ENCODE results near the gene DOCK2.

Gene DOCK2

DNA sequence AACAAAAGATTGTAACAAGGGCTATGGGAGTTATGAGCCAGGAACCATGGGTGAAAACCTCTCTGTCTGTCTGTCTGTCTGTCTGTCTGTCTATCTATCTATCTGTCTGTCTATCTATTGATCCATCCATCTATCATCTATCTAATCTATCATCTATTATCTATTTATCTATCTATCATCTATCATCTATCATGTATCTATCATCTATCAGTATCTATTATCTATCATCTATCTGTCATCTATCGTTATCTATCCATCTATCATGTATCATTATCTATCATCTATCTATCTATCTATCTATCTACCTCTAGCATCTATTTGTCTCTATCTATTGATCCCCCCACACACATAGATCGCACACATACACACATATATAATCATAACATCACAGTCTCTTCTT lies 230.3 kb downstream of the DOCK2 start:
- TF ChIP-seq, protein P1, sequence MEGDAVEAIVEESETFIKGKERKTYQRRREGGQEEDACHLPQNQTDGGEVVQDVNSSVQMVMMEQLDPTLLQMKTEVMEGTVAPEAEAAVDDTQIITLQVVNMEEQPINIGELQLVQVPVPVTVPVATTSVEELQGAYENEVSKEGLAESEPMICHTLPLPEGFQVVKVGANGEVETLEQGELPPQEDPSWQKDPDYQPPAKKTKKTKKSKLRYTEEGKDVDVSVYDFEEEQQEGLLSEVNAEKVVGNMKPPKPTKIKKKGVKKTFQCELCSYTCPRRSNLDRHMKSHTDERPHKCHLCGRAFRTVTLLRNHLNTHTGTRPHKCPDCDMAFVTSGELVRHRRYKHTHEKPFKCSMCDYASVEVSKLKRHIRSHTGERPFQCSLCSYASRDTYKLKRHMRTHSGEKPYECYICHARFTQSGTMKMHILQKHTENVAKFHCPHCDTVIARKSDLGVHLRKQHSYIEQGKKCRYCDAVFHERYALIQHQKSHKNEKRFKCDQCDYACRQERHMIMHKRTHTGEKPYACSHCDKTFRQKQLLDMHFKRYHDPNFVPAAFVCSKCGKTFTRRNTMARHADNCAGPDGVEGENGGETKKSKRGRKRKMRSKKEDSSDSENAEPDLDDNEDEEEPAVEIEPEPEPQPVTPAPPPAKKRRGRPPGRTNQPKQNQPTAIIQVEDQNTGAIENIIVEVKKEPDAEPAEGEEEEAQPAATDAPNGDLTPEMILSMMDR (IDR thresholded peaks at IDR 0.05; ENCODE audit: extremely low read depth, missing control alignments) = no peak
- no peak for DNase-seq (ENCODE audit: low spot score)

DNA sequence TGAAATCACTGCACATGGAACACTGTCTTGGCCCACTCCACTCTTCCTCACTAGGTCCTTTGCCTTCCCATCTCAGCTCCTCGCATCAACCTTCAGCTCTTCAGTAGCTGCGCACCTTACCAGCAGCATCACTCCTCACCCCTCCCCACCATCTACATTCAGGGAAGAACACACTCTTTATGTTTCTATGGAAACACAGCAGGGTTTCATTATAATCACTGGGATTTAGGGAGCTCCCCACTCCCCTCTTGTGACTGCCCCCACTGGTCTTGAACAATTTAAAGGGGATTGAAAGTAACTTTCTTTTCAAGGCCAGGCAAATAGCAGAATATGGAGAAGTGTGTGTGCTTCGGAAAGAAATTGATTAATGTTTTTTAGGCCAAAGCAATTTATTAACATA lies 232.0 kb downstream of the DOCK2 start:
- TF ChIP-seq, protein P1 (IDR thresholded peaks at IDR 0.05; ENCODE audit: extremely low read depth, missing control alignments) = no peak
- DNase-seq (ENCODE audit: low spot score) = no peak

DNA sequence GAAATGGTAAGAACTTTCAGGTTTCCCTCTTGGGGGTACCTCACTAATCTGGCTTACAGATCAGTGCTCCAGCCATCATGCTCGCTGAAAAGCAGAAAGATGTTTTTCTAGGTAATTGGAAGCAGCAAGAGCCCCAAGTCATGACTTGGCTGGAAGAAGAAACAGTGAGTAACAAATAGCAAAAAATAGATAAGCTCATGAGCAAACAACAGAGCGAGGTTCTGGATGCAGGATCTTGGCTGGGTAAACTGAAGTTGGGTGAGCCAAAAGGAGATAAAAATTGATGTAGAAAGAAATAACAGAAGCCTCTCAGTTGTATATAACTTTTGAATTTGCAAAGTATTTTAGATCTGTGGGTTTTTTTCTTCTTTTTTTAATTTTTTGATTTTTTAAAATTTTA lies 233.1 kb downstream of the DOCK2 start:
- TF ChIP-seq, protein P1 (IDR thresholded peaks at IDR 0.05; ENCODE audit: extremely low read depth, missing control alignments) = no peak
- DNase-seq (ENCODE audit: low spot score) = no peak

DNA sequence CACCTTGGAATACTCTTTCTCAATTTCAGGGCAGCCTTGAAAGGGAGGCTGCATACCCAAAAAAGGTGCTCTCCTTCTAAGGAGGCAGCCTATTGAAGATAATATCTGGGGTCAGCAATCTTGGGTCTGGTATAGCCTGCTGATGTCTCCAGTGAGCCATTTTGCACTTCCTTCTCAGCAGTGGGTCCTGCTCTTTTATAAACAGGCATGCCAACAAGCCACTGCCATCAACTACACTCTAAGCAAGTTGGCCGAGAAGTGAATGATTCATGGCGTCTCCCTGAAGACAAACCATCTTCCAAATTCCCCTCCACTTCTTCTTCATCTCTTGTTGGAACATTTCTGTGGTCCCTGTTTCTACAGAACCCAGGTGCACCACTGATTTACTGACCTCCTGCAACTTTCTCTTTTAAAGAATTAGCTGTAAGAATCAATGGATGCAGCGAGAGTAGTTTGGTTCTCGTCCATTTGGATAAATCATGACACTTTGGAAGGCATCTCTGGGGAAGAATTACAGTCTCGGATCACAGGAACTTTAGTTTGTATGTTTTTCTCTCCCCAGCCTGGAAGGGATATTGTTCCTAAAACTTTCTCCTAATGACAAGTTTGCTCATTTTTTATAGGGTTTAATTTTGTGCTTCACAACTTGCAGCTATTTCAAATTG lies 234.9 kb downstream of the DOCK2 start:
- TF ChIP-seq, protein P1 (IDR thresholded peaks at IDR 0.05; ENCODE audit: extremely low read depth, missing control alignments) = no peak

DNA sequence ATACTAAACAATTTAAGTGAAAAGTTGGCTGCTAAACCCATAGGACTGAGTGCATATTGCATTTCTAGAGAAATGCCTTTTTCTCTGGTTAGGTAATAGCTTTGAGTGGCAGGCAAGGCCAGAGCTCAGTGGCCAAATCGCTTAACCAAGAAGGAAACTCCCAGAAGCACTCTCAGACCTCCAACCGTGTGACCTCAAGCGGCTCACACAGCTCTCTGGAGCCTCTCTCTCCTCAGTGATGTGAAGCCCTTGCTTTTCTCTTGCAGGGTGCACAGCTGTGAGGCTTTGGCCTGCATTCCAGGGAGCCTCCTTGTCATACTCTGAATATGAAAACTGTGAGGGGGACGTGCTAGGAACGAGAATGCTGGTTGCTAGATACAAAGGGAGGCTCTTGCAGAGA lies 236.6 kb downstream of the DOCK2 start:
- TF ChIP-seq, protein P1 (IDR thresholded peaks at IDR 0.05; ENCODE audit: extremely low read depth, missing control alignments) = no peak
- no peak for DNase-seq (ENCODE audit: low spot score)

More for the DNA sequence above, 234.9 kb downstream of the DOCK2 start:
- no peak for DNase-seq (ENCODE audit: low spot score)

DNA sequence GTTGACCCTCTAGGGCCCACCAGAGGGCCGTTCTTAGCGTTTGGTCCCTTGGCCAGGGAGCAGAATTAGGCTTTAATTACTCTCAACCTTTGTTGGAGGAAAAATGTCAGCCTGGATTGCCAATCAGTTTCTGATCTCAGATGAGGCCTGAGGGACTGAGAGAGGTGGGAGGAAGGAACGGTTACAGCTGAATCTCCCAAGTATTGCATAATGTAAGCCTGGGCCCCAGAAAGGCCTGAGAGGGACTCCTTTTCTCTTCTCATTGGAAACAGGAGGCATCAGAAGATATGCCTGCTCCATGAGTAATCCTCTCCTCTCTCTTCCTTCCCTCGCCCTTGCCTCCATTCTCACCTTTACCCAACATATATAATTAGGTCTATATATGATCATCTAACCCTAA lies 237.5 kb downstream of the DOCK2 start:
- TF ChIP-seq, protein P1 (IDR thresholded peaks at IDR 0.05; ENCODE audit: extremely low read depth, missing control alignments) = no peak
- no peak for DNase-seq (ENCODE audit: low spot score)

DNA sequence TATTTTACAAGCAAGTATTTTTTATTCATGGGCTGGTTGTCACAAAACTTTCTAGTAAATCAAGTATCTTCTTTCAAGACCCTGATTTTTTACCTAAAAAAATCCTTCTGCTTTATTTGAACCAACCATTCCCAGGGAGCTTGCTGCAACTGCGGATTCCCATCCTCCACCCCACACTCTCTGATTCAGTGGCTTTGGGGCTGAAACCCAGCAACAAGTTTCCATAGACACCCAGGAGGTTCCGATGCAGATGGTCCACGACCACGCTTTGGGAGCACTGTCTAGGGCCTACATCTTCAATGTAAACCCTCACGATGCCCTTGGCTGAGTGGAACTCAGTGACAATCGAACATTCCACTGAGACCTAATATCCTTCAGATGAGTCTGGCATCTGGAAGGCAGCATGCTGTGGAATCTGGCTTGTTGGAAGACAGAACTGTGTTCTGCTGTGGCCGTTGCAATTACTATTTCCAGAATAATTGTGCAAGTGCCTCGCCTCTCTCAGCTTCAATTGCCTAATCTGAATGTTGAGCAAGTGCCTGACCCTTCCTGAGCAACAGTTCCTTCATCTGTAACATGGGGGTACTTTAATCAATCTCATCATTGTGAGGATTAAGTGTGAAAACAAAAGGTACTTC lies 238.1 kb downstream of the DOCK2 start:
- TF ChIP-seq, protein P1 (IDR thresholded peaks at IDR 0.05; ENCODE audit: extremely low read depth, missing control alignments) = no peak
- no peak for DNase-seq (ENCODE audit: low spot score)
